HG03196 (cell line): ENCODE data around the gene AKAP1.

Source experiments
- ATAC-seq: cut with Tn5 transposase; IDR thresholded peaks from one replicate; pipeline ENCODE4 v1.9.1; 2021; ENCODE audit not compliant: unreplicated experiment

The AKAP1 gene

GRCh38 chr17:57105591-57105990 lies 20.5 kb downstream of the AKAP1 start:
- no peak for ATAC-seq

GRCh38 chr17:57106107-57106835 lies 21.2 kb downstream of the AKAP1 start:
- ATAC-seq: no peak

- ATAC-seq: no peak
These were observed 21.9 kb downstream of the AKAP1 start for GRCh38 chr17:57106836-57107497.

GRCh38 chr17:57107498-57108101 lies 22.6 kb downstream of the AKAP1 start:
- ATAC-seq: no peak

- no peak for ATAC-seq
These were observed 23.8 kb downstream of the AKAP1 start for GRCh38 chr17:57108671-57109392.

GRCh38 chr17:57109393-57110151 lies 24.5 kb downstream of the AKAP1 start:
- no peak for ATAC-seq

GRCh38 chr17:57110152-57110542 lies 25.1 kb downstream of the AKAP1 start:
- no peak for ATAC-seq

GRCh38 chr17:57110579-57111325 lies 25.7 kb downstream of the AKAP1 start:
- ATAC-seq: no peak

GRCh38 chr17:57111386-57111785 lies 26.3 kb downstream of the AKAP1 start:
- ATAC-seq: no peak

- no peak for ATAC-seq
These were observed 28.0 kb downstream of the AKAP1 start for GRCh38 chr17:57113011-57113410.

GRCh38 chr17:57113656-57114055 lies 28.6 kb downstream of the AKAP1 start:
- no peak for ATAC-seq

- no peak for ATAC-seq
These were observed 29.1 kb downstream of the AKAP1 start for GRCh38 chr17:57114085-57114673.

GRCh38 chr17:57115377-57115776 lies 30.3 kb downstream of the AKAP1 start:
- ATAC-seq: no peak

GRCh38 chr17:57115916-57116315 lies 30.9 kb downstream of the AKAP1 start:
- no peak for ATAC-seq

GRCh38 chr17:57117798-57118197 lies 32.8 kb downstream of the AKAP1 start:
- no peak for ATAC-seq

GRCh38 chr17:57120814-57121213 lies 35.8 kb downstream of the AKAP1 start:
- no peak for ATAC-seq

- ATAC-seq: no peak
These were observed 36.4 kb downstream of the AKAP1 start for GRCh38 chr17:57121308-57122042.

- ATAC-seq: no peak
These were observed 39.0 kb downstream of the AKAP1 start for GRCh38 chr17:57124053-57124452.

- no peak for ATAC-seq
These were observed 40.4 kb downstream of the AKAP1 start for GRCh38 chr17:57125406-57125805.
